Sigmoid colon (tissue), 4 donors: ENCODE data around the gene SNX8.

ENCODE experiments used
- EP300 ChIP-seq, 4 donors: sonication (generic); formaldehyde crosslinking; IDR thresholded peaks; one replicate each; pipeline ENCODE4 v1.6.1; 2017; ENCODE audit warnings: antibody characterized with exemption in 4 of 4
- POLR2A ChIP-seq, 2 donors: fragments of 450-650 bp; IDR thresholded peaks; one replicate each; pipeline ENCODE4 v1.6.1; 2016; ENCODE audit warnings: antibody characterized with exemption in 2 of 2, mild to moderate bottlenecking in 2 of 2, moderate library complexity in 2 of 2
- POLR2AphosphoS5 ChIP-seq, 4 donors: sonication (generic); formaldehyde crosslinking; IDR thresholded peaks; one replicate each; pipeline ENCODE4 v1.6.1; 2017; ENCODE audit warnings: antibody characterized with exemption in 4 of 4
- TF ChIP-seq, protein P1 (sequence below), 4 experiments: fragments of 450-650 bp in 3 of 4; fragments of 200-600 bp in 1 of 4; IDR thresholded peaks; one replicate each; pipeline ENCODE4 v1.5.1; 2016 to 2019; ENCODE audit warnings: antibody characterized with exemption in 4 of 4, mild to moderate bottlenecking in 3 of 4, moderate library complexity in 2 of 4

DNA sequence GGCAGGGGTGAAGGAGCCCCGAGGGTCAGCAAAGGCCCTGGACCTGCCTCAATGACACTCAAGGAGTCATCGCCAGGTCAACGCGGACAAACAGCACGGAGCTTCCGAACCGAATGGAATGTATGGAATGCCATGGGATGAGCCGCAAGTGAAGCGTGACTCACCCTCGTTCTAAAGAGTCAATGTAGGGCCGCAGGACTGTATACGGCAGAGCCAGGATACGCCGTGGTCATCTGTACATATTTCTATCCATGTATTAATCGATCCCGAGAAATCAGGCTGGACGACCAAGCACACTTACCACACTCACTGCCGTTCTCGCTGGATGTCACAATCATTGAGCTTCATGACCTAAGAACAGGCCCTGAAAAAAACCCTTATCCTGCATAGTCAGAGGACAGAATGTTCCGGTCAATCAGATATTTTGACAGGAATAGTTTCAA, 4.3 kb downstream of the SNX8 start:
- no peak for TF ChIP-seq POLR2AphosphoS5 (IDR thresholded peaks at IDR 0.05)
- TF ChIP-seq, protein P1, sequence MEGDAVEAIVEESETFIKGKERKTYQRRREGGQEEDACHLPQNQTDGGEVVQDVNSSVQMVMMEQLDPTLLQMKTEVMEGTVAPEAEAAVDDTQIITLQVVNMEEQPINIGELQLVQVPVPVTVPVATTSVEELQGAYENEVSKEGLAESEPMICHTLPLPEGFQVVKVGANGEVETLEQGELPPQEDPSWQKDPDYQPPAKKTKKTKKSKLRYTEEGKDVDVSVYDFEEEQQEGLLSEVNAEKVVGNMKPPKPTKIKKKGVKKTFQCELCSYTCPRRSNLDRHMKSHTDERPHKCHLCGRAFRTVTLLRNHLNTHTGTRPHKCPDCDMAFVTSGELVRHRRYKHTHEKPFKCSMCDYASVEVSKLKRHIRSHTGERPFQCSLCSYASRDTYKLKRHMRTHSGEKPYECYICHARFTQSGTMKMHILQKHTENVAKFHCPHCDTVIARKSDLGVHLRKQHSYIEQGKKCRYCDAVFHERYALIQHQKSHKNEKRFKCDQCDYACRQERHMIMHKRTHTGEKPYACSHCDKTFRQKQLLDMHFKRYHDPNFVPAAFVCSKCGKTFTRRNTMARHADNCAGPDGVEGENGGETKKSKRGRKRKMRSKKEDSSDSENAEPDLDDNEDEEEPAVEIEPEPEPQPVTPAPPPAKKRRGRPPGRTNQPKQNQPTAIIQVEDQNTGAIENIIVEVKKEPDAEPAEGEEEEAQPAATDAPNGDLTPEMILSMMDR (IDR thresholded peaks at IDR 0.05), result no peak
- TF ChIP-seq EP300 (IDR thresholded peaks at IDR 0.05), result no peak
- TF ChIP-seq POLR2A (IDR thresholded peaks at IDR 0.05), result no peak
